NCI-H226 (cell line): Measurements from ENCODE around the gene SORCS3.

Experiments
- DNase-seq: peaks from one replicate; pipeline ENCODE4 v3.0.0-alpha.2; 2015

Gene SORCS3

GRCh38 chr10:104925232-104925851 lies 284.3 kb downstream of the SORCS3 start:
- DNase-seq, result no peak

GRCh38 chr10:104928734-104929133 lies 287.6 kb downstream of the SORCS3 start:
- no peak for DNase-seq

- DNase-seq, result no peak
Measured at GRCh38 chr10:104931612-104932134, 290.6 kb downstream of the SORCS3 start.

- no peak for DNase-seq
Measured at GRCh38 chr10:104935656-104936055, 294.6 kb downstream of the SORCS3 start.

- DNase-seq, result no peak
Measured at GRCh38 chr10:104937567-104937966, 296.5 kb downstream of the SORCS3 start.

GRCh38 chr10:104938031-104938430 lies 296.9 kb downstream of the SORCS3 start:
- no peak for DNase-seq

- no peak for DNase-seq
Measured at GRCh38 chr10:104941662-104942061, 300.6 kb downstream of the SORCS3 start.

- no peak for DNase-seq
Measured at GRCh38 chr10:104947314-104947713, 306.2 kb downstream of the SORCS3 start.

GRCh38 chr10:104957178-104957841 lies 316.2 kb downstream of the SORCS3 start:
- DNase-seq, result no peak

GRCh38 chr10:104966563-104967297 lies 325.6 kb downstream of the SORCS3 start:
- DNase-seq, result no peak

GRCh38 chr10:104980368-104980767 lies 339.3 kb downstream of the SORCS3 start:
- DNase-seq, result no peak

GRCh38 chr10:104981995-104982394 lies 340.9 kb downstream of the SORCS3 start:
- no peak for DNase-seq

GRCh38 chr10:104988686-104989085 lies 347.6 kb downstream of the SORCS3 start:
- DNase-seq, result no peak

- DNase-seq, result no peak
Measured at GRCh38 chr10:104989880-104990279, 348.8 kb downstream of the SORCS3 start.

- no peak for DNase-seq
Measured at GRCh38 chr10:104993085-104993484, 352.0 kb downstream of the SORCS3 start.

GRCh38 chr10:105001269-105001668 lies 360.2 kb downstream of the SORCS3 start:
- DNase-seq, result no peak

- no peak for DNase-seq
Measured at GRCh38 chr10:105010411-105011121, 369.5 kb downstream of the SORCS3 start.

GRCh38 chr10:105017116-105017515 lies 376.0 kb downstream of the SORCS3 start:
- DNase-seq, result no peak

GRCh38 chr10:105017691-105018090 lies 376.6 kb downstream of the SORCS3 start:
- no peak for DNase-seq

- DNase-seq, result no peak
Measured at GRCh38 chr10:105023211-105024111, 382.4 kb downstream of the SORCS3 start.

GRCh38 chr10:105024184-105024583 lies 383.1 kb downstream of the SORCS3 start:
- no peak for DNase-seq

- DNase-seq, result no peak
Measured at GRCh38 chr10:105025092-105025491, 384.0 kb downstream of the SORCS3 start.
